K562 (cell line): ENCODE measurements around the gene DUSP23. TPM values are rescaled to one million over a fixed set of nuclear protein-coding genes. Genes with fewer than 3 reads are reported as not detected.

Experiments
- ATAC-seq: fragments of 200-7000 bp; cut with Tn5 transposase; 3 replicates; pipeline ENCODE4 v1.9.1; 2020; ENCODE audit warnings: moderate library complexity
- BruUV-seq: library from RNA; stranded (reverse); fragments of 400-500 nt; replicated peaks from 2 replicates; lab custom pipeline; 2021; lab: Mats Ljungman, UMichigan
- CTCF ChIA-PET: fragments of 300-600 bp; formaldehyde crosslinking; extraction: SDS; loops from one replicate; lab custom pipeline; 2021; ENCODE audit warnings: low intra/inter-chr PET ratio; lab: Yijun Ruan, JAX
- POLR2A ChIA-PET: fragments of 300-600, 350-650 bp; sonication (Branson Sonifier 250); formaldehyde crosslinking; extraction: SDS; loops from one replicate; lab custom pipeline; 2021; ENCODE audit warnings: antibody characterized with exemption, inconsistent platforms; lab: Yijun Ruan, JAX
- DNase-seq, 4 experiments: peaks; one replicate each; pipeline versions ENCODE4 v3.0.0 to v3.0.0-alpha.2; 2011 to 2018; ENCODE audit warnings: low spot score in 3 of 4, mixed read lengths in 3 of 4; ENCODE audit errors: extremely low read depth in 1 of 4
- FAIRE-seq: peaks from 2 replicates; lab custom pipeline; 2011; peaks lifted over from hg19 to GRCh38; lab: Jason Lieb, UNC
- H2AFZ ChIP-seq: 2 replicates; pipeline ENCODE4 v1.6.0; 2011; ENCODE audit warnings: low read depth, low read length, control low read depth, inconsistent platforms
- H3K27ac ChIP-seq: fragments of 200-600 bp; 3 replicates; pipeline ENCODE4 v1.8.0; 2011; ENCODE audit warnings: low read depth, mild to moderate bottlenecking, control low read depth, inconsistent platforms, low read length, moderate library complexity, mixed read lengths; ENCODE audit errors: extremely low read depth
- H3K27me3 ChIP-seq, 2 experiments: fragments of 300-600 bp in 1 of 2; 2 replicates in 1 of 2; 3 replicates in 1 of 2; pipeline versions ENCODE4 v1.6.0 to v1.8.0; 2011; ENCODE audit warnings: inconsistent platforms in 2 of 2, low read length in 2 of 2, mild to moderate bottlenecking in 1 of 2, mixed read lengths in 1 of 2, moderate library complexity in 1 of 2; ENCODE audit not compliant: control insufficient read depth in 2 of 2, insufficient read depth in 2 of 2
- H3K36me3 ChIP-seq: fragments of 300-600 bp; 3 replicates; pipeline ENCODE4 v1.8.0; 2011; ENCODE audit warnings: mild to moderate bottlenecking, low read length, inconsistent platforms; ENCODE audit not compliant: control insufficient read depth, insufficient read depth
- H3K4me1 ChIP-seq, 2 experiments: fragments of 200-600 bp in 1 of 2; replicated peaks in 1 of 2; 2 replicates in 1 of 2; 3 replicates in 1 of 2; pipeline versions ENCODE4 v1.5.1 to v1.8.0; 2011; ENCODE audit warnings: inconsistent platforms in 2 of 2, low read length in 2 of 2, mild to moderate bottlenecking in 1 of 2, mixed read lengths in 1 of 2, moderate library complexity in 1 of 2; ENCODE audit not compliant: control insufficient read depth in 2 of 2, insufficient read depth in 2 of 2
- H3K4me2 ChIP-seq: 2 replicates; pipeline ENCODE4 v1.6.1; 2011; ENCODE audit warnings: low read length, control low read depth, inconsistent platforms, mixed read lengths; ENCODE audit not compliant: insufficient read depth
- H3K4me3 ChIP-seq: fragments of 200-600 bp; sonication (generic), shearing (Covaris generic); 2 replicates; pipeline ENCODE4 v1.5.1; 2016; ENCODE audit warnings: control low read depth, inconsistent platforms
- H3K79me2 ChIP-seq: fragments of 200-600 bp; 3 replicates; pipeline ENCODE4 v1.8.0; 2011; ENCODE audit warnings: low read length, inconsistent platforms; ENCODE audit not compliant: control insufficient read depth, insufficient read depth
- H3K9ac ChIP-seq, 2 experiments: 2 replicates each; pipeline versions ENCODE4 v1.6.0 to v1.6.1; 2011; ENCODE audit warnings: low read depth in 2 of 2, low read length in 2 of 2, control low read depth in 1 of 2, inconsistent platforms in 1 of 2, mild to moderate bottlenecking in 1 of 2, mixed read lengths in 1 of 2; ENCODE audit not compliant: insufficient read depth in 1 of 2
- H3K9me1 ChIP-seq: one replicate; pipeline ENCODE4 v1.6.0; 2011; ENCODE audit warnings: inconsistent platforms, mild to moderate bottlenecking, low read length, moderate library complexity; ENCODE audit not compliant: control insufficient read depth, insufficient read depth
- H3K9me3 ChIP-seq: replicated peaks from 2 replicates; pipeline ENCODE4 v1.5.1; 2011; ENCODE audit warnings: low read depth, low read length, inconsistent platforms; ENCODE audit not compliant: control insufficient read depth, insufficient read depth
- H4K20me1 ChIP-seq: replicated peaks from 2 replicates; pipeline ENCODE4 v1.6.1; 2011; ENCODE audit warnings: low read length, inconsistent platforms, mixed read lengths; ENCODE audit not compliant: control insufficient read depth, insufficient read depth
- MAX ChIP-seq: sonication (generic); formaldehyde crosslinking; IDR thresholded peaks from 2 replicates; pipeline ENCODE4 v1.9.0; 2022; ENCODE audit warnings: mild to moderate bottlenecking, missing genetic modification reagents
- UBTF ChIP-seq, 2 experiments: IDR thresholded peaks; 2 replicates each; pipeline ENCODE4 v1.6.1; 2012; ENCODE audit warnings: improper control_type of control experiment in 2 of 2, low read depth in 2 of 2, low read length in 2 of 2, borderline replicate concordance in 1 of 2
- USF1 ChIP-seq: sonication (generic); formaldehyde crosslinking; IDR thresholded peaks from 2 replicates; pipeline ENCODE4 v1.9.0; 2022; ENCODE audit warnings: mild to moderate bottlenecking, missing genetic modification reagents
- ZNF316 ChIP-seq: fragments of 450-650 bp; IDR thresholded peaks from 2 replicates; pipeline ENCODE4 v1.6.1; 2016
- WGBS: fragments of 100-300 bp; shearing (Covaris generic); methylation state at CpG from one replicate; pipeline ENCODE4 v1.1.6; 2016; ENCODE audit warnings: low coverage, mixed read lengths; ENCODE audit not compliant: insufficient coverage; ENCODE audit errors: missing lambda C conversion rate; 5-methylcytosine and 5-hydroxymethylcytosine counted together
- in situ Hi-C: fragments of 300-500 bp; cut with MboI; formaldehyde crosslinking; loops from 4 replicates; pipeline ENCODE4 v1.15.0; 2018; ENCODE audit warnings: inconsistent platforms, mixed read lengths
- intact Hi-C: fragments of 100-400 bp; cut with micrococcal nuclease; formaldehyde crosslinking; loops from 2 replicates; pipeline ENCODE4 v1.14.2; 2022
- polyA plus RNA-seq, 8 experiments: library from polyadenylated mRNA; depleted of rRNA in 4 of 8; stranded (reverse) in 5 of 8; unstranded in 3 of 8; fragments of >200 nt; fragmentation: Nextera tagmentation in 2 of 8; fragmentation: Illumina TruSeq in 1 of 8; extraction: Ambion mirVana in 2 of 8; extraction: Trizol in 1 of 8; gene quantifications; 2 replicates each; pipeline versions ENCODE4 v1.2.1 to v1.2.3, GENCODE V29; 2011 to 2014; ENCODE audit warnings: inconsistent platforms in 1 of 8, missing spikeins in 1 of 8
- total RNA-seq, 7 experiments: library from RNA; depleted of rRNA in 6 of 7; stranded (reverse); fragments of >200 nt in 6 of 7; fragmentation: Illumina TruSeq in 2 of 7; extraction: Trizol in 2 of 7; gene quantifications; 2 replicates each; pipeline versions ENCODE4 v1.2.1 to v1.2.3, GENCODE V29; 2011 to 2021; ENCODE audit warnings: low replicate concordance in 1 of 7
- TF ChIP-seq, protein P1 (sequence below): fragments of 450-650 bp; IDR thresholded peaks from 2 replicates; pipeline ENCODE4 v1.6.1; 2016

The DUSP23 gene
- total and polyA plus RNA-seq, 9 of the 15 experiments (the other 6 are each of a cell fraction or from before 2014, with no cell fraction given) = 1.0 to 34.8 (median 13.7) TPM

- H3K27ac ChIP-seq = no peak overlapping the region
- no peak overlapping the region for H3K9ac ChIP-seq
- FAIRE-seq (no peak), DNase-seq (no peak), ATAC-seq (no peak)
- no peaks in the 10 kb centered on the region for H3K9me3 ChIP-seq
- BruUV-seq = no TSS peak
- H3K27me3 ChIP-seq = peaks cover 23 to 91% of the 10 kb centered on the region in 2 experiments; a peak in 4 of 5 replicates
- H3K79me2 ChIP-seq = no peaks in the 10 kb centered on the region
- no peak overlapping the region for H2AFZ ChIP-seq
- no peak overlapping the region for H3K4me2 ChIP-seq
- no peaks in the 10 kb centered on the region for H3K36me3 ChIP-seq
- ChIA-PET POLR2A (no interaction called here), CTCF (no interaction called here)
- intact Hi-C loops = no loop called here
- H3K9me1 ChIP-seq = no peaks in the 10 kb centered on the region
- in situ Hi-C loops = no loop called here
- TF ChIP-seq, protein P1, sequence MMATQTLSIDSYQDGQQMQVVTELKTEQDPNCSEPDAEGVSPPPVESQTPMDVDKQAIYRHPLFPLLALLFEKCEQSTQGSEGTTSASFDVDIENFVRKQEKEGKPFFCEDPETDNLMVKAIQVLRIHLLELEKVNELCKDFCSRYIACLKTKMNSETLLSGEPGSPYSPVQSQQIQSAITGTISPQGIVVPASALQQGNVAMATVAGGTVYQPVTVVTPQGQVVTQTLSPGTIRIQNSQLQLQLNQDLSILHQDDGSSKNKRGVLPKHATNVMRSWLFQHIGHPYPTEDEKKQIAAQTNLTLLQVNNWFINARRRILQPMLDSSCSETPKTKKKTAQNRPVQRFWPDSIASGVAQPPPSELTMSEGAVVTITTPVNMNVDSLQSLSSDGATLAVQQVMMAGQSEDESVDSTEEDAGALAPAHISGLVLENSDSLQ = peak; percentile 86
- TF ChIP-seq ZNF316 = no peak
- no peaks in the 10 kb centered on the region for H4K20me1 ChIP-seq
- peaks cover 0 to 5% of the 10 kb centered on the region in 2 experiments; a peak in 2 of 5 replicates for H3K4me1 ChIP-seq
- no peak overlapping the region for H3K4me3 ChIP-seq
- WGBS = 3% methylated on average over 3 of the region's 3 CpGs
Observed at GRCh38 chr1:159825564-159825963, 44.8 kb downstream of the DUSP23 start.

DNA sequence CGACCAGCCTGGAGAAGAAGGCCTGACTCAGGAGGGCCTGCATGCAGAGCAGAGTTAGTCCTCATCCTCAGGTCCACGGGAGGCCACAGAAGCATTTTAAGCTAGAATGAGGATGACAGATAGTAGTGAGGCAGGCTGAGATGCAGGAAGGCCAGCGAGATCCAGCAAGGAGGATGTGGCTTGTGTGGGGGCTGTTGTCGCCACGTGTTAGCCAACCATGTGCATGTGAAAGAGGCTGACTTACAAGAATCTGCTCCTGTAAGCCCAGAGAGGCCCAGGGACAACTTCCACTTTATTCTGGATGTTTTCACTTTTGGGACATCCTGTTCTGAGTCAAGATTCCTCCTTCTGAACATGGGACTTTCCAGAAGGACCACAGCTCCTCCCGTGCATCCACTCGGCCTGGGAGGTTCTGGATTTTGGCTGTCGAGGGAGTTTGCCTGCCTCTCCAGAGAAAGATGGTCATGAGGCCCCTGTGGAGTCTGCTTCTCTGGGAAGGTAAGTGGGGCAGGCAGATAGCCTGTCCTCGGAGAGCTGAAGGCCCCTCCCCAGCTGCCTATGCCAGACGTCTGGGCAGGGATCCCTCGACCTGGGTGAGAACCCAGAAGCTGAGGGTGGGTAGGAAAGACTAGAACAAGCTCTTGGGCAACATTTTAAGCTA, 45.8 kb downstream of the DUSP23 start, which contains the start of gene SLAMF8:
Gene SLAMF8 (plus strand): TSS at position 433 of the 661 bp plus-strand sequence. CDS start 26 bp downstream, at position 459.
- no peak for DNase-seq
- intact Hi-C loops = no loop called here

More for the DNA sequence above, 45.8 kb downstream of the DUSP23 start, which contains the start of gene SLAMF8:
- ATAC-seq (no peak), FAIRE-seq (no peak)
- Histone ChIP-seq H3K4me1 (peaks cover 0 to 5% of the 10 kb centered on the region in 2 experiments; a peak in 2 of 5 replicates), H3K4me3 (no peak within 1 kb of the TSS), H3K27ac (no peak within 1 kb of the TSS), H3K79me2 (no peaks in the 10 kb centered on the region), H2AFZ (no peak within 1 kb of the TSS), H4K20me1 (no peaks in the 10 kb centered on the region), H3K36me3 (no peaks in the 10 kb centered on the region), H3K9me3 (no peaks in the 10 kb centered on the region), H3K9me1 (no peaks in the 10 kb centered on the region), H3K27me3 (peaks cover 28 to 96% of the 10 kb centered on the region in 2 experiments; a peak in 4 of 5 replicates), H3K4me2 (no peak within 1 kb of the TSS), H3K9ac (no peak within 1 kb of the TSS)
- 6% methylated on average over 11 of the region's 11 CpGs for WGBS
- in situ Hi-C loops = no loop called here
- peak; percentile 44; the same call in 1 of the 2 replicates for TF ChIP-seq MAX (CRISPR knock-in tag)
- TF ChIP-seq UBTF (IDR thresholded peaks at IDR 0.05; ENCODE audit: borderline replicate concordance in 1 of 2, low read depth in 2 of 2, low read length in 2 of 2) = no peak
- TF ChIP-seq USF1 (CRISPR knock-in tag) = 0 out of 2 replicates have a peak, but pooled peaks have one; percentile 9
- ChIA-PET POLR2A (interaction anchor here (0.7 kb wide), 2 partner anchors 10 to 55 kb away, joined by 3 read pairs; no protein-coding TSS in a partner anchor), CTCF (no interaction called here)
- BruUV-seq = no TSS peak
